ENCODE measurements around the gene KDM4B. TPM values are rescaled to one million over a fixed set of nuclear protein-coding genes. Genes with fewer than 3 reads are reported as not detected.

KDM4B gene
- polyA plus RNA-seq, 1 of the 3 experiments (the other 2 are of a cell fraction) = 12.2 TPM

- CTCF ChIA-PET = interaction anchor here (4.7 kb wide), 1 partner anchor 49 kb away, joined by 34 read pairs; no protein-coding TSS in a partner anchor
- Histone ChIP-seq H4K20me1 (ENCODE audit: insufficient read depth) (peaks cover 70% of the 10 kb centered on the region), H3K27ac (ENCODE audit: low read depth in 2 of 2, low read length in 1 of 2) (no peak overlapping the region)
Measured at GRCh38 chr19:4981681-4981958, 12.7 kb downstream of the KDM4B start.

More at GRCh38 chr19:4981681-4981958, 12.7 kb downstream of the KDM4B start:
- DNase-seq = peak; percentile 24
- WGBS (ENCODE audit: low lambda C conversion rate) = 93% methylated on average over 3 of the region's 3 CpGs
- H3K4me3 ChIP-seq (ENCODE audit: low read depth in 2 of 2, low read length in 1 of 2) = no peak overlapping the region
- no peak overlapping the region for H3K9ac ChIP-seq
- H3K9me3 ChIP-seq = no peaks in the 10 kb centered on the region
- H3K27me3 ChIP-seq (ENCODE audit: insufficient read depth) = no peaks in the 10 kb centered on the region
- H3K79me2 ChIP-seq (ENCODE audit: insufficient read depth) = peaks cover 98% of the 10 kb centered on the region
- H3K36me3 ChIP-seq (replicated peaks in 1 of 2; ENCODE audit: control insufficient read depth in 1 of 2, insufficient read depth in 2 of 2, low read length in 1 of 2) = no peaks in the 10 kb centered on the region
- H3F3A ChIP-seq (replicated peaks; ENCODE audit: insufficient read depth) = peaks cover 16% of the 10 kb centered on the region
- H3K4me1 ChIP-seq (ENCODE audit: control insufficient read depth in 1 of 2, insufficient read depth in 2 of 2, low read depth in 1 of 2, low read length in 1 of 2) = peaks cover 24 to 45% of the 10 kb centered on the region in 2 experiments
- no peak overlapping the region for H2AFZ ChIP-seq (ENCODE audit: low read depth)
- no peak overlapping the region for H3K4me2 ChIP-seq
- H3K9me2 ChIP-seq = no peaks in the 10 kb centered on the region
- no peak for TF ChIP-seq NFIC (IDR thresholded peaks at IDR 0.05; ENCODE audit: borderline replicate concordance)
- TF ChIP-seq ELF1 (IDR thresholded peaks at IDR 0.05) = no peak
- TF ChIP-seq IRF3 (IDR thresholded peaks at IDR 0.05; ENCODE audit: low read depth, low read length) = no peak
- TF ChIP-seq EZH2phosphoT487 (IDR thresholded peaks at IDR 0.05; ENCODE audit: borderline replicate concordance, low read depth) = no peak
- TF ChIP-seq, protein P1, sequence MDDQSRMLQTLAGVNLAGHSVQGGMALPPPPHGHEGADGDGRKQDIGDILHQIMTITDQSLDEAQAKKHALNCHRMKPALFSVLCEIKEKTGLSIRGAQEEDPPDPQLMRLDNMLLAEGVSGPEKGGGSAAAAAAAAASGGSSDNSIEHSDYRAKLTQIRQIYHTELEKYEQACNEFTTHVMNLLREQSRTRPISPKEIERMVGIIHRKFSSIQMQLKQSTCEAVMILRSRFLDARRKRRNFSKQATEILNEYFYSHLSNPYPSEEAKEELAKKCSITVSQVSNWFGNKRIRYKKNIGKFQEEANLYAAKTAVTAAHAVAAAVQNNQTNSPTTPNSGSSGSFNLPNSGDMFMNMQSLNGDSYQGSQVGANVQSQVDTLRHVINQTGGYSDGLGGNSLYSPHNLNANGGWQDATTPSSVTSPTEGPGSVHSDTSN (IDR thresholded peaks at IDR 0.05) = no peak
- TF ChIP-seq SIN3A (IDR thresholded peaks at IDR 0.05; ENCODE audit: borderline replicate concordance, low read depth, low read length) = no peak
- TF ChIP-seq JUND (IDR thresholded peaks at IDR 0.05) = no peak
- TF ChIP-seq, protein P2, sequence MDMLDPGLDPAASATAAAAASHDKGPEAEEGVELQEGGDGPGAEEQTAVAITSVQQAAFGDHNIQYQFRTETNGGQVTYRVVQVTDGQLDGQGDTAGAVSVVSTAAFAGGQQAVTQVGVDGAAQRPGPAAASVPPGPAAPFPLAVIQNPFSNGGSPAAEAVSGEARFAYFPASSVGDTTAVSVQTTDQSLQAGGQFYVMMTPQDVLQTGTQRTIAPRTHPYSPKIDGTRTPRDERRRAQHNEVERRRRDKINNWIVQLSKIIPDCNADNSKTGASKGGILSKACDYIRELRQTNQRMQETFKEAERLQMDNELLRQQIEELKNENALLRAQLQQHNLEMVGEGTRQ (IDR thresholded peaks at IDR 0.05; ENCODE audit: borderline replicate concordance, low read depth, low read length) = no peak
- no peak for TF ChIP-seq POLR2AphosphoS5 (IDR thresholded peaks at IDR 0.05; ENCODE audit: low read depth, low read length)
- no peak for TF ChIP-seq CTCF (IDR thresholded peaks at IDR 0.05)
- no peak for TF ChIP-seq SMC3 (IDR thresholded peaks at IDR 0.05; ENCODE audit: low read depth, low read length)
- no peak for TF ChIP-seq EP300 (IDR thresholded peaks at IDR 0.05; ENCODE audit: borderline replicate concordance in 1 of 2, low read depth in 1 of 2, low read length in 1 of 2)
- TF ChIP-seq RFX5 (IDR thresholded peaks at IDR 0.05; ENCODE audit: low read length) = no peak
- no peak for TF ChIP-seq RCOR1 (IDR thresholded peaks at IDR 0.05; ENCODE audit: low read length)
- no peak for TF ChIP-seq GATA2 (CRISPR knock-in tag; IDR thresholded peaks at IDR 0.05)
- TF ChIP-seq GABPA (IDR thresholded peaks at IDR 0.05; ENCODE audit: low read depth) = no peak
- no peak for TF ChIP-seq RAD21 (IDR thresholded peaks at IDR 0.05; ENCODE audit: low read length)
- POLR2A ChIA-PET = no interaction called here
